K562 (cell line): Measurements from ENCODE around the gene MCM3.

Experiments used
- NR1H2 ChIP-seq: sonication (generic); formaldehyde crosslinking; IDR thresholded peaks from 2 replicates; pipeline ENCODE4 v1.4.0; 2020; ENCODE audit warnings: mild to moderate bottlenecking, missing genetic modification reagents
- U2AF2 ChIP-seq: fragments of 200-400 bp; formaldehyde crosslinking; optimal IDR thresholded peaks from 2 replicates; pipeline ENCODE3; 2017; ENCODE audit warnings: low read depth, mild to moderate bottlenecking, low read length
- TF ChIP-seq, protein P1 (sequence below), 3 experiments: IDR thresholded peaks in 2 of 3; conservative IDR thresholded peaks in 1 of 3; 2 replicates each; pipeline ENCODE4 v1.5.1; 2011 to 2012; ENCODE audit warnings: low read length in 3 of 3, mild to moderate bottlenecking in 3 of 3, control low read depth in 2 of 3, improper control_type of control experiment in 1 of 3, inconsistent platforms in 1 of 3, low read depth in 1 of 3, mixed read lengths in 1 of 3, moderate library complexity in 1 of 3; ENCODE audit not compliant: insufficient read depth in 2 of 3
- TF ChIP-seq, protein P2 (sequence below): sonication (generic); formaldehyde crosslinking; IDR thresholded peaks from 2 replicates; pipeline ENCODE4 v1.9.0; 2022; ENCODE audit warnings: mild to moderate bottlenecking, missing genetic modification reagents
- TF ChIP-seq, protein P3 (sequence below): fragments of 250-450 bp; sonication (Bioruptor Pico); IDR thresholded peaks from 2 replicates; pipeline ENCODE4 v1.5.0; 2021

DNA sequence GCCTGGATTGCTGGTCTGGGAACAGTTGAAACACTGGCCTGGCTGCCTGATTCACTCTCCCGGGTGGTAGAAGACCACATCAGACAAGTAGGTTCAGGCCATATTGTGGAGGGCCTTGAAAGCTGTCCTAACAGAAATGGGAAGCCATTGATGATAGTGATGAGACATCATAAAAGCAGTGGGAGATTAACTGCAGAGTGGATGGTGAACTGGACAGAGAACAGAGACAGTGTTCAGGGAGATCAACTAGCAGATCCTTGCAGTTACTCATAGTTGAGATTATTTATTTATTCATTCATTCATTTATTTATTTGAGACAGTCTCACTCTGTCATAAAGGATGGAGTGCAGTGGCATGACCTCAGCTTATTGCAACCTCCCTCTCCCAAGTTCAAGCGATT lies 30.2 kb upstream of the MCM3 start:
- TF ChIP-seq U2AF2 (no peak), NR1H2 (CRISPR knock-in tag) (no peak)
- TF ChIP-seq, protein P1, sequence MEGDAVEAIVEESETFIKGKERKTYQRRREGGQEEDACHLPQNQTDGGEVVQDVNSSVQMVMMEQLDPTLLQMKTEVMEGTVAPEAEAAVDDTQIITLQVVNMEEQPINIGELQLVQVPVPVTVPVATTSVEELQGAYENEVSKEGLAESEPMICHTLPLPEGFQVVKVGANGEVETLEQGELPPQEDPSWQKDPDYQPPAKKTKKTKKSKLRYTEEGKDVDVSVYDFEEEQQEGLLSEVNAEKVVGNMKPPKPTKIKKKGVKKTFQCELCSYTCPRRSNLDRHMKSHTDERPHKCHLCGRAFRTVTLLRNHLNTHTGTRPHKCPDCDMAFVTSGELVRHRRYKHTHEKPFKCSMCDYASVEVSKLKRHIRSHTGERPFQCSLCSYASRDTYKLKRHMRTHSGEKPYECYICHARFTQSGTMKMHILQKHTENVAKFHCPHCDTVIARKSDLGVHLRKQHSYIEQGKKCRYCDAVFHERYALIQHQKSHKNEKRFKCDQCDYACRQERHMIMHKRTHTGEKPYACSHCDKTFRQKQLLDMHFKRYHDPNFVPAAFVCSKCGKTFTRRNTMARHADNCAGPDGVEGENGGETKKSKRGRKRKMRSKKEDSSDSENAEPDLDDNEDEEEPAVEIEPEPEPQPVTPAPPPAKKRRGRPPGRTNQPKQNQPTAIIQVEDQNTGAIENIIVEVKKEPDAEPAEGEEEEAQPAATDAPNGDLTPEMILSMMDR (IDR thresholded peaks at IDR 0.05 in 2 of 3, conservative IDR thresholded peaks at IDR 0.05 in 1 of 3; ENCODE audit: insufficient read depth in 2 of 3, low read depth in 1 of 3, low read length in 3 of 3), result no peak
- TF ChIP-seq, protein P2, sequence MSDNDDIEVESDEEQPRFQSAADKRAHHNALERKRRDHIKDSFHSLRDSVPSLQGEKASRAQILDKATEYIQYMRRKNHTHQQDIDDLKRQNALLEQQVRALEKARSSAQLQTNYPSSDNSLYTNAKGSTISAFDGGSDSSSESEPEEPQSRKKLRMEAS (CRISPR knock-in tag), result no peak
- TF ChIP-seq, protein P3, sequence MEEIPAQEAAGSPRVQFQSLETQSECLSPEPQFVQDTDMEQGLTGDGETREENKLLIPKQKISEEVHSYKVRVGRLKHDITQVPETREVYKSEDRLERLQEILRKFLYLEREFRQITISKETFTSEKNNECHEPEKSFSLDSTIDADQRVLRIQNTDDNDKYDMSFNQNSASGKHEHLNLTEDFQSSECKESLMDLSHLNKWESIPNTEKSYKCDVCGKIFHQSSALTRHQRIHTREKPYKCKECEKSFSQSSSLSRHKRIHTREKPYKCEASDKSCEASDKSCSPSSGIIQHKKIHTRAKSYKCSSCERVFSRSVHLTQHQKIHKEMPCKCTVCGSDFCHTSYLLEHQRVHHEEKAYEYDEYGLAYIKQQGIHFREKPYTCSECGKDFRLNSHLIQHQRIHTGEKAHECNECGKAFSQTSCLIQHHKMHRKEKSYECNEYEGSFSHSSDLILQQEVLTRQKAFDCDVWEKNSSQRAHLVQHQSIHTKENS (CRISPR knock-in tag), result no peak
